Right lobe of liver (tissue), 4 donors: Measurements from ENCODE around the gene DBX1.

Source experiments
- POLR2A ChIP-seq: fragments of 450-650 bp; IDR thresholded peaks from one replicate; pipeline ENCODE4 v1.6.1; 2017; ENCODE audit warnings: antibody characterized with exemption, mild to moderate bottlenecking
- TF ChIP-seq, protein P1 (sequence below), 4 donors: fragments of 200-600 bp in 3 of 4; fragments of 450-650 bp in 1 of 4; IDR thresholded peaks; one replicate each; pipeline versions ENCODE4 v1.5.1 to v1.8.0; 2016 to 2022; ENCODE audit warnings: antibody characterized with exemption in 4 of 4, mild to moderate bottlenecking in 2 of 4
- donor health status: DM: no; HTN: no; CAD: no.
- donor health status: DM: no; HTN: no; CAD: no.
- donor health status: DM: no; HTN: yes; CAD: no.

DNA sequence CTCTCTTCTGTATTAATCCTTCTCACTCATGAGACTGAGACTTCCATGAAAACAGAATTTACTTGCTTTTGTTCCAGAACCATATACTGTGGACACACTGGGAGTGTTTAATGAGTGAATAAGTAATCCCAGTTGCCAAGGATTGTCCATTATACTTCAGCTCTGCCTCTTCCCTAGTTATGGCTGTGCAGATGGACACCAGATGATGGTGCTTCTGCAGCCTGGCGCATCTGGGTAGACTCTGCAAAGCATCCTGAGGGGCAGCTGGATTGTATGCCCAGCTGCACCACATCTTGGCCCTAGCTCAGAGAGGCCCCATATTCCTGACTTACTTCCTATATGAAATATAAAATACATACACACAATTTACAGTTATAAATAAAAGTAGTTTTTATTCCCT lies 43.5 kb downstream of the DBX1 start:
- TF ChIP-seq, protein P1, sequence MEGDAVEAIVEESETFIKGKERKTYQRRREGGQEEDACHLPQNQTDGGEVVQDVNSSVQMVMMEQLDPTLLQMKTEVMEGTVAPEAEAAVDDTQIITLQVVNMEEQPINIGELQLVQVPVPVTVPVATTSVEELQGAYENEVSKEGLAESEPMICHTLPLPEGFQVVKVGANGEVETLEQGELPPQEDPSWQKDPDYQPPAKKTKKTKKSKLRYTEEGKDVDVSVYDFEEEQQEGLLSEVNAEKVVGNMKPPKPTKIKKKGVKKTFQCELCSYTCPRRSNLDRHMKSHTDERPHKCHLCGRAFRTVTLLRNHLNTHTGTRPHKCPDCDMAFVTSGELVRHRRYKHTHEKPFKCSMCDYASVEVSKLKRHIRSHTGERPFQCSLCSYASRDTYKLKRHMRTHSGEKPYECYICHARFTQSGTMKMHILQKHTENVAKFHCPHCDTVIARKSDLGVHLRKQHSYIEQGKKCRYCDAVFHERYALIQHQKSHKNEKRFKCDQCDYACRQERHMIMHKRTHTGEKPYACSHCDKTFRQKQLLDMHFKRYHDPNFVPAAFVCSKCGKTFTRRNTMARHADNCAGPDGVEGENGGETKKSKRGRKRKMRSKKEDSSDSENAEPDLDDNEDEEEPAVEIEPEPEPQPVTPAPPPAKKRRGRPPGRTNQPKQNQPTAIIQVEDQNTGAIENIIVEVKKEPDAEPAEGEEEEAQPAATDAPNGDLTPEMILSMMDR (IDR thresholded peaks at IDR 0.05), result no peak
- TF ChIP-seq POLR2A, result no peak
